ENCODE data around the gene CFAP97. TPM values are rescaled to one million over a fixed set of nuclear protein-coding genes. Genes with fewer than 3 reads are reported as not detected.

The CFAP97 gene
- total and polyA plus RNA-seq, 4 experiments from 2014 or later = 41.6 to 128 (median 82.4) TPM

DNA sequence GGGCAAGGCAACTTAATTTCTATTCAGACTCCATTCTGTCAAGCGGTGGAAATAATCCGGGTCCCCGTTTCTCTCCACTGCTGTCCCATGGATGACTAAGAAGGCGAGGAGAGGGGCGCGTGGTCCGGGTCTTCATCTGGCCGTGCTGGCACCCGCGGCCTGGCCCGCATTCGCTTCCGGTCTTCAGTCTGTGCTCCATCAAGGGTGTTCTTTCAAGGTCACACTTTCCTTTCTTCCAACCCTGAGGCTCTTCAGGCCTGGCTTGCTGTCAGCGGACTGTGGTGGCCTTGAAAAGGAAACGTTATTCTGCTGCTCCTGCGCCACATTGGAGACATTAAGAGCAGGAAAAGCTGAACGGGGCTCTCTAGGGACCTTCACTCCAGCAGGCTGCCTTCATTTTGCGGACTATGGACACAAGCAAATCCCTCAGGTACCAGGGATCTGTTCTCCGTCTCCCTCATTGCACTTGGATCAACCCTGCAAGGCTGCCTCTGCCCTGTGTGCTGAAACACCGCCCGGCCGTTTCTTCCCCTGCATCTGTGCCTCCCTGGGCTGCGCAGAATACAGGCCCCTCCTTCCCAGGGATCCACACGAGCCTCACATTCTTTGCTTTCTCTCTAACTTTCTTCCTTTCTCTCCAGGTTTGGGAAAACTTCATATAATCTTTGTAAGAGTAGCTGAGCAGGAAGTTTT is 66.4 kb downstream of the CFAP97 start:
- Mint-ChIP-seq H3K4me1 (peaks cover 1 to 2% (median 2%) of the 10 kb centered on the region in 4 donors), H3K27me3 (peaks cover 14 to 19% of the 10 kb centered on the region in 2 donors), H3K9me3 (peaks cover 0 to 2% (median 0%) of the 10 kb centered on the region in 8 donors), H3K36me3 (no peaks in the 10 kb centered on the region), H3K4me3 (no peak overlapping the region), H3K27ac (no peak overlapping the region)
- no peak for DNase-seq
- peaks cover 6% of the 10 kb centered on the region for H3K27me3 ChIP-seq (ENCODE audit: insufficient read depth, low read length)
- intact Hi-C loops (cut with micrococcal nuclease) = no loop called here
- H3K36me3 ChIP-seq (ENCODE audit: insufficient read depth, low read length) = no peaks in the 10 kb centered on the region
- CTCF ChIA-PET (ENCODE audit: partially characterized antibody) = interaction anchor here (1.1 to 3.0 kb wide), 3 partner anchors 25 to 97 kb away, joined by 3 to 14 read pairs (median 3); no protein-coding TSS in a partner anchor
- H3K9me3 ChIP-seq (ENCODE audit: control insufficient read depth in 1 of 2, low read length in 2 of 2) = no peaks in the 10 kb centered on the region
- H3K4me3 ChIP-seq (ENCODE audit: low read length in 2 of 2) = no peak overlapping the region
- H3K27ac ChIP-seq (ENCODE audit: low read depth, low read length) = no peak overlapping the region
- H3K4me1 ChIP-seq (ENCODE audit: insufficient read depth, low read length) = peaks cover 3% of the 10 kb centered on the region
- POLR2A ChIA-PET (ENCODE audit: partially characterized antibody) = no interaction called here

- Mint-ChIP-seq H3K36me3 (no peaks in the 10 kb centered on the region), H3K9me3 (peaks cover 0 to 2% (median 0%) of the 10 kb centered on the region in 8 donors), H3K27ac (peak overlapping the region in 1 of 7 donors; percentile 84), H3K4me1 (peaks cover 0 to 4% (median 0%) of the 10 kb centered on the region in 4 donors), H3K4me3 (no peak overlapping the region), H3K27me3 (peaks cover 13 to 19% of the 10 kb centered on the region in 2 donors)
- ChIA-PET CTCF (ENCODE audit: partially characterized antibody) (interaction anchor here (0.8 to 2.6 kb wide), 21 partner anchors 9 to 870 kb away, joined by 3 to 28 read pairs (median 4); partner anchors contain the start of gene SLC25A4), POLR2A (ENCODE audit: partially characterized antibody) (interaction anchor here (1.0 kb wide), 1 partner anchor 9 kb away, joined by 5 read pairs; the partner anchor contains the start of gene SLC25A4)
- H3K9me3 ChIP-seq (ENCODE audit: control insufficient read depth in 1 of 2, low read length in 2 of 2) = no peaks in the 10 kb centered on the region
- H3K27ac ChIP-seq (ENCODE audit: low read depth, low read length) = no peak overlapping the region
- peak in 4 of 5 donors; percentile 36 to 45 (median 44) for DNase-seq
- no peaks in the 10 kb centered on the region for H3K4me1 ChIP-seq (ENCODE audit: insufficient read depth, low read length)
- no peaks in the 10 kb centered on the region for H3K27me3 ChIP-seq (ENCODE audit: insufficient read depth, low read length)
- intact Hi-C loops (cut with micrococcal nuclease) = loop anchor here (1.0 to 5.0 kb wide), 7 partner anchors 49 to 870 kb away; partner anchors contain the start of genes CASP3 and PRIMPOL
- H3K4me3 ChIP-seq (ENCODE audit: low read length in 2 of 2) = no peak overlapping the region
- no peaks in the 10 kb centered on the region for H3K36me3 ChIP-seq (ENCODE audit: insufficient read depth, low read length)
Observed at GRCh38 chr4:185134307-185134869, 69.4 kb downstream of the CFAP97 start.

DNA sequence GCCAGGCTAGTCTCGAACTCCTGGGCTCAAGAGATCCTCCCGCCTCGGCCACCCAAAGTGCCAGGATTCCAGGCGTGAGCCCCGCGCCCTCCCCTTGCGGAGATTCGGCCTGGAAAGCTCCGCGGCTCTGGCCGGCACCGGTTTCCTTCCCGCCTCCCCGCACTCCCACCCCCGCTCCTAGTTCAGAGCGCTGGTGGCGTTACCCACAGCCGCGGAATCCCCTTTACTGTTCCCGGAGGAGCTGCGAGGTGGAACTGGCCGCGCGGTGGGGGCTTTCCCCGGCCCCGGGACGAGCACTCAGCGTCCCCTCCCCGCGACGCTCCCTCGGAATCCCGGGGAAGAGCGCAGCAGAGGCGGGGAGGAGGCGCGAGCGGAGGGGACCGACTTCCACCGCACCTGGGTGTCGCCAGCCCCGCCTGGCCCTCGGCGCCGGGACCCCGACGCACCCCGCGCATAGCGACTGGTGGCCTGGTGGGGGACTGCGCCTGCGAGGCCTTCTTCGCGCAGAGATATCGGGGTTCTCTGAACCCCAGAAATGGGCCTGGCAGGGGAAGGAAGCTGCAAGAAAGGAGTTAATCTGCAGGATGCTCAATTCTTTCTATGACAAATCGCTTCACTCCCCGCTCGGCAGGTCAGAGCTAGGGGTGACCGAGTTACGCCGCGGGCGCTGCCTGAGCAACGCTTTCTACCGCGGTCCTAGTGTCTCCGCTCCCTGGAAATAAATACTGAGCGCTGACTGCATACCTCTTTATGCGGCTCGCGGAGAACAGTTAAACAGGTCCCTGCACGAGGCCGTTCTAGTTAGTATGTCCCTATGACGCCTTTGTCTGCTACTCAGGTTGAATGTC is 75.3 kb downstream of the CFAP97 start:
- H3K4me3 Mint-ChIP-seq = peak overlapping the region; percentile 69 to 87 (median 80)
- Histone ChIP-seq H3K36me3 (ENCODE audit: insufficient read depth, low read length) (no peaks in the 10 kb centered on the region), H3K9me3 (ENCODE audit: control insufficient read depth in 1 of 2, low read length in 2 of 2) (no peaks in the 10 kb centered on the region), H3K4me3 (ENCODE audit: low read length in 2 of 2) (peak overlapping the region in 1 of 2 donors; percentile 45), H3K4me1 (ENCODE audit: insufficient read depth, low read length) (peaks cover 15% of the 10 kb centered on the region), H3K27me3 (ENCODE audit: insufficient read depth, low read length) (peaks cover 10% of the 10 kb centered on the region), H3K27ac (ENCODE audit: low read depth, low read length) (no peak overlapping the region)
- no peak overlapping the region for H3K27ac Mint-ChIP-seq
- peaks cover 5 to 10% (median 7%) of the 10 kb centered on the region in 4 donors for H3K4me1 Mint-ChIP-seq
- H3K9me3 Mint-ChIP-seq = no peaks in the 10 kb centered on the region
- no peaks in the 10 kb centered on the region for H3K36me3 Mint-ChIP-seq
- ChIA-PET CTCF (ENCODE audit: partially characterized antibody) (interaction anchor here (0.6 to 1.2 kb wide), 2 partner anchors 15 to 1014 kb away, joined by 3 to 4 read pairs; partner anchors contain the start of gene SLC25A4), POLR2A (ENCODE audit: partially characterized antibody) (interaction anchor here (1.1 to 1.7 kb wide), 2 partner anchors 14 to 267 kb away, joined by 3 to 6 read pairs; partner anchors contain the start of genes LRP2BP and SLC25A4)
- H3K27me3 Mint-ChIP-seq = peaks cover 17 to 25% of the 10 kb centered on the region in 2 donors
- intact Hi-C loops (cut with micrococcal nuclease) = no loop called here
- peak in 3 of 5 donors; percentile 17 to 22 (median 20) for DNase-seq

DNA sequence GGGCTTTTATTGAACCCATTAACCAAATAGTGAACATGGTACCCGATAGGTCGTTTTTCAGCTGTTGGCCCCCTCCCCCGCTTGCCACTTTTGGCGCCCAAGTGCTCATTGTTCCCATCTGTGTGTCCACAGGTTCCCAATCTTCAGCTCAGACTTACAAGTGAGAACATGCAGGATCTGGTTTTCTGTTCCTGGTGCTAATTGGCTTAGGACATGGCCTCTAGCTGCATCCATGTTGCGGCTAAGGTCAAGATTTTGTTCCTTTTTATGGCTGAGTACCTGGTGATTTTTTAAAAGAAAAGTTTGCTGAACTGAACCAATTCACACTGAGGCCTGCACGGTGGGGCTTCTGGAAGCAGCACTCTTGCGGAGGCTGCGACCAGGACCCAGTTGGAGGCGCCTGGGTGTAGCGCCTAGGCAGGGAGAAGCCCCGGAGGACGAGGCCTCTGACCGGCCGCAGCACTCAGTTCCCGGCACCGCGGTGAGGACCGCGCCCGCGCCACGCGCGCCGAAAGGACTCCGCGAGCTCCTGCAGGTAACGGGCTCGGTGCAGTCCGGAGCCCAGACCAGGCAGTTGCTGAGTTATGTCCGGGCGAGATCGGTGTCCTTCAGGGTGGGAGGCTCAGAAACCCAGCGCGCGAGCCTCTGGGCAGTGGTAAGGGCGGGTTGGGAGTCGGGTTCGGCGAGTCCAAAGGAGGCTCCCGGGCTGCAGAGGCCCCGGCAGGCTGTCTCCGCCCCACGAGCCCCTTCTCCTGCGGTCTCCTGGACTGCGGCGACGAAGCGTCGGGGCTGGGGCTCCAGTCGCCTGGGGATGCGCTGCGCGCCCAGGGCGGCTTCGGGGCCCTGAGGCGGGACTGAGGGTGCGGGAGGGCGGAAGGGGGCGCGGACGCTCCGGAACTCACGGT is 76.5 kb downstream of the CFAP97 start:
- DNase-seq = peak in 1 of 5 donors; percentile 5
- Mint-ChIP-seq H3K27me3 (peaks cover 22 to 26% of the 10 kb centered on the region in 2 donors), H3K4me3 (peak overlapping the region in 7 of 8 donors; percentile 59 to 79 (median 74)), H3K9me3 (no peaks in the 10 kb centered on the region), H3K36me3 (no peaks in the 10 kb centered on the region), H3K27ac (no peak overlapping the region), H3K4me1 (peaks cover 12 to 16% (median 13%) of the 10 kb centered on the region in 4 donors)
- intact Hi-C loops (cut with micrococcal nuclease) = no loop called here
- H3K27ac ChIP-seq (ENCODE audit: low read depth, low read length) = no peak overlapping the region
- ChIA-PET CTCF (ENCODE audit: partially characterized antibody) (interaction anchor here (1.2 kb wide), 1 partner anchor 16 kb away, joined by 3 read pairs; the partner anchor contains the start of gene SLC25A4), POLR2A (ENCODE audit: partially characterized antibody) (interaction anchor here (1.7 kb wide), 1 partner anchor 15 kb away, joined by 6 read pairs; the partner anchor contains the start of gene SLC25A4)
- peak overlapping the region in 1 of 2 donors; percentile 14 for H3K4me3 ChIP-seq (ENCODE audit: low read length in 2 of 2)
- peaks cover 10% of the 10 kb centered on the region for H3K27me3 ChIP-seq (ENCODE audit: insufficient read depth, low read length)
- H3K9me3 ChIP-seq (ENCODE audit: control insufficient read depth in 1 of 2, low read length in 2 of 2) = no peaks in the 10 kb centered on the region
- peaks cover 20% of the 10 kb centered on the region for H3K4me1 ChIP-seq (ENCODE audit: insufficient read depth, low read length)
- H3K36me3 ChIP-seq (ENCODE audit: insufficient read depth, low read length) = no peaks in the 10 kb centered on the region

GRCh38 chr4:185124006-185124405 is 79.8 kb downstream of the CFAP97 start:
- CTCF ChIA-PET (ENCODE audit: partially characterized antibody) = interaction anchor here (1.0 to 2.9 kb wide), 3 partner anchors 9 to 19 kb away, joined by 3 to 15 read pairs (median 4); partner anchors contain the start of gene SLC25A4

More at GRCh38 chr4:185124006-185124405, 79.8 kb downstream of the CFAP97 start:
- Histone ChIP-seq H3K27me3 (ENCODE audit: insufficient read depth, low read length) (peaks cover 8% of the 10 kb centered on the region), H3K36me3 (ENCODE audit: insufficient read depth, low read length) (no peaks in the 10 kb centered on the region), H3K4me3 (ENCODE audit: low read length in 2 of 2) (no peak overlapping the region), H3K9me3 (ENCODE audit: control insufficient read depth in 1 of 2, low read length in 2 of 2) (no peaks in the 10 kb centered on the region), H3K4me1 (ENCODE audit: insufficient read depth, low read length) (peaks cover 18% of the 10 kb centered on the region), H3K27ac (ENCODE audit: low read depth, low read length) (no peak overlapping the region)
- H3K36me3 Mint-ChIP-seq = no peaks in the 10 kb centered on the region
- H3K4me1 Mint-ChIP-seq = peaks cover 10 to 12% (median 11%) of the 10 kb centered on the region in 4 donors
- no peak overlapping the region for H3K27ac Mint-ChIP-seq
- intact Hi-C loops (cut with micrococcal nuclease) = no loop called here
- no peak overlapping the region for H3K4me3 Mint-ChIP-seq
- H3K27me3 Mint-ChIP-seq = peaks cover 19 to 23% of the 10 kb centered on the region in 2 donors
- DNase-seq = no peak
- H3K9me3 Mint-ChIP-seq = peaks cover 0 to 2% (median 0%) of the 10 kb centered on the region in 8 donors
- POLR2A ChIA-PET (ENCODE audit: partially characterized antibody) = no interaction called here
